Astrocyte of the spinal cord (primary cell): ENCODE data around the gene COL9A3.

Experiments used
- DNase-seq: peaks from one replicate; pipeline ENCODE4 v3.0.0; 2011; ENCODE audit warnings: low read depth, low spot score
- H3K4me3 ChIP-seq: 2 replicates; pipeline ENCODE4 v1.5.1; 2011; ENCODE audit warnings: low read depth, mild to moderate bottlenecking, low read length, moderate library complexity
- CTCF ChIP-seq: IDR thresholded peaks from 2 replicates; pipeline ENCODE4 v1.5.1; 2012; ENCODE audit warnings: low read depth, mild to moderate bottlenecking, low read length, inconsistent platforms
- in situ Hi-C: cut with HindIII; loops from 2 replicates; pipeline ENCODE4 v1.10.0; 2017; ENCODE audit warnings: low sequenced_read_pairs

COL9A3 gene

GRCh38 chr20:62826646-62827310 lies 9.9 kb downstream of the COL9A3 start:
- in situ Hi-C loops = no loop called here
- no peak overlapping the region for H3K4me3 ChIP-seq
- TF ChIP-seq CTCF = no peak
- DNase-seq = no peak

GRCh38 chr20:62827311-62828038 lies 10.6 kb downstream of the COL9A3 start:
- DNase-seq = no peak
- H3K4me3 ChIP-seq = no peak overlapping the region
- no peak for TF ChIP-seq CTCF
- in situ Hi-C loops = no loop called here

GRCh38 chr20:62828051-62828450 lies 11.2 kb downstream of the COL9A3 start:
- no peak for DNase-seq
- in situ Hi-C loops = no loop called here
- H3K4me3 ChIP-seq = no peak overlapping the region
- no peak for TF ChIP-seq CTCF

- DNase-seq = no peak
- no peak overlapping the region for H3K4me3 ChIP-seq
- no peak for TF ChIP-seq CTCF
- in situ Hi-C loops = no loop called here
Observed at GRCh38 chr20:62828511-62829230, 11.8 kb downstream of the COL9A3 start.

GRCh38 chr20:62829231-62830230 lies 12.7 kb downstream of the COL9A3 start:
- no peak for DNase-seq
- H3K4me3 ChIP-seq = no peak overlapping the region
- no peak for TF ChIP-seq CTCF
- in situ Hi-C loops = no loop called here

GRCh38 chr20:62830251-62830650 lies 13.4 kb downstream of the COL9A3 start:
- no peak overlapping the region for H3K4me3 ChIP-seq
- in situ Hi-C loops = no loop called here
- DNase-seq = no peak
- no peak for TF ChIP-seq CTCF
